OCI-M2 (cell line): ENCODE results near the gene UPK1A.

Source experiments
- DNase-seq: peaks from one replicate; lab custom pipeline; 2025; ENCODE audit not compliant: unreplicated experiment; lab: John Stamatoyannopoulos, UW

UPK1A gene

DNA sequence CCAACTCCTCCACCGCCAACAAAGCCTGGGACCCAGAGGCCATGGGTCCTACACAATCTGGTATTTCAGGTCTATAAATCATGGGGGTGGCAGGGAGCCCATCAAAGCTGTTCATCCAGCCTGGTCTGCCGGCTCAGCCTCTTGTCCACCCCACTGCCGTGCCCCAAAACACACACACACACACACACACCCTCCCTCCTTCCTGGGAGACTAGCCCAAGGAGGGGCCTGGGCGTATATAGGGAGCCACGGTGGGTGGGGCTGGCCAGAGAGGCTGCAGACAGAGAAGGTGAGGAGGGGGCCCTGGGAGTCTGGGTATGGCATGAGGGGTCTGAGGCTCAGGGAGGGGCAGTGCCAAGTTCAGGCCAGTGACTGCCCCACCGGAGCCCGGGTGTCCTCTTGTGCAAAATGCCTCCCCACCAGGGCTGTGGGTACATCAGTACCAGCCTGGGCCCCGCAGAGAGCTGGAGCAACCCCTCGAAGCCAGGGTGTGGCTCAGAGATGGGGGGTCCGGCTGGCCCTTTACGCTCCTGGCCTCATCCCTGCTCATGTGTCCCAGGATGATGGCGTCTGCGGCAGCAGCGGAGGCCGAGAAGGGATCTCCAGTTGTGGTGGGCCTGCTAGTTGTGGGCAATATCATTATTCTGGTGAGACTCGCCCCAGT lies at the start of gene UPK1A:
Gene UPK1A (plus strand): TSS at position 267 of the 663 bp plus-strand sequence. CDS start 296 bp downstream, at position 563.
- DNase-seq: no peak

DNA sequence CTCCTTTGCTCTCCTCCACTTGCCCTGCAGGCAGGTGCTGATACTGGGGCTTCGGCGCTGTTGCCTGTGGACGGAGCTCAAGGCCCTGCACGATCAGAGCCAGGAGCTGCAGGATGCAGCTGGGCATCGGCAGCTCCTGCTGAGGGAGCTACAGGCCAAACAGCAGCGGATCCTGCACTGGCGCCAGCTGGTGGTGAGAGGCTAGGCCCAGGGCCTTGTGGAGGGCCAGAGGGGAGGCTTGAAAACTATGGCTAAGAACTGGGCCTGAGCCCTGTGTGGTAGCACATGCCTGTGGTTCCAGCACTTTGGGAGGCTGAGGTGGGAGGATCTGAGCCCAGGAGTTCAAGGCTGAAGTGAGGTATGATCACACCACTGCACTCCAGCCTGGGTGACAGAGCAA lies 47.5 kb upstream of the UPK1A start:
- no peak for DNase-seq

DNA sequence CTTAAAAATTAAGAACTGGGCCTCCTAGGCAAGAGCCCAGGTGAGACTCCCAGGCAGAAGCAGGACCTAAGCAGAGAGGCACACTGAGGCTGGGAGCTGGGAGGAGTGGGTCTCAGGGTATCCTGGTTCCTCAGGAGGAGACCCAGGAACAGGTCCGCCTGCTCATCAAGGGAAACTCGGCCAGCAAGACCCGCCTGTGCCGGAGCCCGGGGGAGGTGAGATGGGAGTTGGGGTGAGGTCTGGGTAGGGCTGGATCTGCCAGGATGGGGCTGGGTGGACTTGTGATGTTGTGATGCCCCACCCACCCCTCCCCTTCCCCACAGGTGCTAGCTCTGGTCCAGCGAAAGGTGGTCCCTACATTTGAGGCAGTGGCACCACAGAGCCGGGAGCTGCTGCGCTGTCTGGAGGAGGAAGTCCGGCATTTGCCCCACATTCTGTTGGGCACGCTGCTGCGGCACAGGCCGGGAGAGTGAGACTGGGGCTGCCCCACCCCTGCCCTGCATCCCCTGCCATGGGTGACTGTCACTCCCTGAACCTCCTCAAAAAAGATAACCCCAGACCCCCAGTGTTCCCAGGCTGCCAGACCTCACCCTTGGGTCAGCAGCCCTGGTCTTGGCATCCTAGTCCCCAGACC lies 46.9 kb upstream of the UPK1A start:
- DNase-seq: no peak

DNA sequence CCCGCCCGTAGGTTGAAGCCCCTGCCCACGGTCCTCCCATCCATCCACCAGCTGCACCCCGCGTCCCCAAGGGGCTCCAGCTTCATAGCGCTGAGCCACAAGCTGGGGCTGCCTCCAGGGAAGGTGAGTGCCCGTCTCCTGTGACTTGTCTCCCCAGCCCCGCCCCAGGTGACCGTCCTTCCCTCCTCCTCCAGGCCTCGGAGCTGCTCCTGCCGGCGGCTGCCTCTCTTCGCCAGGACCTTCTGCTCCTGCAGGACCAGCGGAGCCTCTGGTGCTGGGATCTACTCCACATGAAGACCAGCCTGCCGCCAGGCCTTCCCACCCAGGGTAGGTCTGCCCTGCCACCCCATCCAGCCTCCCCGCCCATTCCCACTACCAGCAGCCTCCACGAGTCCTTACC lies 46.3 kb upstream of the UPK1A start:
- no peak for DNase-seq

DNA sequence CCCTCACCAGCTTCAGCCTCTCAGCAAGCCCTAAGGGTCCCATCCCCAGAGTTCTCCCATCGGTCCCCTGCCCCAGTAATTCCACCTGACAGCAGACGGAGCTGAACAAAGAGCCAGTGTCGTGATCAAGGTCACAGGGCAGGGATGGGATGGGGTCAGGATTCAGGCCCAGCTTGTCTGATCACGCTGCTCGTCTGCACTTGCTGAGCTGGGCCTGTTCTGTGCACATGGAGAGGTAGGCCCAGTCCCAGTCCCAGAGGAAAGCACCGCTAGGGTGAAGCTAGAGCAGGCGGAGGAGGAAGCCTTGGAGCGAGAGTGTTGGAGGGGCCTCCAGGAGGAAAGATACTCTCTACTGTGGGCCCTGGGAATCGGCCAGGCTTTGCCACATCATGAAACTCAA lies 44.6 kb upstream of the UPK1A start:
- no peak for DNase-seq

DNA sequence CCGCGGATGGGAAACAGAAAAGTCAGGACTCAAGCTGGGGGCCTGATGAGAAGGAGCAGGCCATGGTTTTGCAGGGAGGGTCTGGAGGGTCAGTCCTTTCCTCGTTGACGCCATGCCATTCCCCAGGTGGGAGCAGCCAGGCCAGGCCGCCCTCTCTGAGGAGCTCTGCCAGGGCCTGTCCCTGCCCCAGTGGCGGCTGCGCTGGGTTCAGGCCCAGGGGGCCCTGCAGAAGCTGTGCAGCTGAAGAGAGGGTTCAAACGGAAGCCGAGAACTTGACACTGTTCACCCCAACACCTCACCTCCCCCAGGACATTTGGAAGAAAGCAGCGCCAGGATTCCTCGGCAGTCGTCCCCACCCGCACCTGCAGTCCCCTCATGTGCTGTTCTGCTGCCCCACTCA lies 43.6 kb upstream of the UPK1A start:
- DNase-seq: no peak

DNA sequence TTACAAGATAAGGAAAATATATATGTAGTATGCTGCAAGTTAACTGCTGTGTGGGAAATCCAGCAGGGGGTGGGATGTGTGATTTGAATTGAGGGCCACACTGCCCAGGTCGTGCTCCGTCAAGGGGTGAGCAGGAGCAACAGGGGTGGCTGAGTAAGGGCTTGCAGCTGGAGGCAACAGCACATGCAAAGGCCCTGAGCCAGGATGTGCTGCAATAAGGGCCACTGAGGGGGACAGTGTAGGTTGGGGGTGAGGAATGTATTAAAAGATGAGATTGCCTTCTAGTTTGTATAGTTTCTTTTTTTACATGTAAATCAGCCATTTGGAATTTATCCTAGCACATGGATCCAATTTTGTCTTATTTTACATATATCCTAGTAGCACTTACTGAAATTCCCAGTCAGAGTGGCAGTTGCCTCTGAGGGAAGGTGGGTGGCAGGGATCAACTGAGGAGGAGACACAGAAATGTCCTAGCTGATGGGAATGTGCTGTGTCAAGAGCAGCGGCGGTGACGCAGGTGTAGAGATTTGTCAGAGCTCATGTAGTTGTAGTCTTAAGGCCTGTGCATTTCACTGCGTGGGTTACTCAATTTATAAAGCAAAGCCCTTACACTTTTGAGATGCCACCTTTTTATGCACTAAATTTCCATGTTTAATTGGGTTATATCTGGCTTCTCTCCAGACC lies 42.8 kb upstream of the UPK1A start:
- DNase-seq: no peak

DNA sequence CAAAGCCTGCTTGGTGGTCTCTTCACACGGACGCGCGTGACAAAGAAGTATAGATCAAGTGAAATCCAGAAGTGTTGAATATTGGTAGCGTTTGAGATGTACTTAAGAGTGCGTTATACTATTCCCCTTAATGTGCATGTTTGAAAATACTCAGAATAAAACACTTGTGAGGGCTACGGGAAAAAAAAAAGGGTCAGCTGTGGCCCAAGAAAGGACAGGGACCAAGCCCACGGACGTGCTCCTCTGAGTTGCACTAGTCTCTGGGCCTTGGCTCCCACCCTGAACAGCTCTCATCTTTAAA lies 38.1 kb upstream of the UPK1A start:
- no peak for DNase-seq

DNA sequence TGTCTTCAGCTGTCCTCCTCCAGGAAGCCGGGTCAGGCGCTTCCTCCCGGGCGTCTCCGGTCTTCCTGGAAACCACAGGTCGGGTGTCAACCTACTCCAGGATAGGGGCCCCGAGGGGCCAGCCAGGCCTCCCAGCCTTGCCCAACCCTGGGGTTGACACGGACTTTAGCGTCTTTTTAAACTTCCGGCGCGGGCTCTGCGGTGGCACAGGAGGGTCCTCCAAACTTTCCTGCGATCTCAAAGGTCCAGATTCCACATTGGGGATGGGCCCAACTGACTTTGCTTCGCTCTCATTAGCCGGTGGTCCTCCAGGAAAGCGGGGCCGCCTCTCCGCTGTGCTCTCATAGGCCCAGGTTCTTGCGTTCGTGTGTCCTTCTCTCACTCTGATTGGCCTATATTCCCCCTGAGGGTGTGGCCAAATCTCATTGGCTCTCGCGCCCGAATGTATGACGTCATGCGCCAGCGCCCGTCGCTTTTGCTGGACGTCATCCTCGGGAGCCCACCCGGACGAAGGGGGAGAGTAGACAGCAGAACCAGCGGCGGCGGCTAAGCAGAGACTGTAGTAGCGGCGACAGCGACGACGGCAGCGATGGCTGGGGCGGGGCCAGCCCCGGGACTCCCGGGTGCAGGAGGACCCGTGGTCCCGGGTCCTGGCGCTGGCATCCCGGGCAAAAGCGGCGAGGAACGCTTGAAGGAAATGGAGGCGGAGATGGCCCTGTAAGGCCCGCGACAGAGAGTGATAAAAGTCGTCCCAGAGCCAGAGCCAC lies 37.6 kb upstream of the UPK1A start, which contains the start of gene RBM42:
Gene RBM42 (plus strand): TSS at position 472 of the 767 bp plus-strand sequence. CDS start 118 bp downstream, at position 590.
- peak; percentile 99 for DNase-seq

DNA sequence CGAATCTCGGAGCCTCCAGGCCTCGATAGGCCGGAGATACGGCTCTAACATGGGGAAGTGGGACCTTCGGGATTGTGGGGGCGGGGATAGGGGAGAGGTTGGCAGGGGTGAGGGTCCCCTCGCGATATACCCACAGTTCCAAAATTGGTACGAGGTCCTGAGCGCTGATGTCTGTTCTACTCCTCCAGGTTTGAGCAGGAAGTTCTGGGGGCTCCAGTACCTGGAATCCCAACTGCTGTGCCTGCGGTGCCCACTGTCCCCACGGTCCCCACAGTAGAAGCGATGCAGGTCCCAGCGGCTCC lies 37.0 kb upstream of the UPK1A start:
- DNase-seq: no peak

DNA sequence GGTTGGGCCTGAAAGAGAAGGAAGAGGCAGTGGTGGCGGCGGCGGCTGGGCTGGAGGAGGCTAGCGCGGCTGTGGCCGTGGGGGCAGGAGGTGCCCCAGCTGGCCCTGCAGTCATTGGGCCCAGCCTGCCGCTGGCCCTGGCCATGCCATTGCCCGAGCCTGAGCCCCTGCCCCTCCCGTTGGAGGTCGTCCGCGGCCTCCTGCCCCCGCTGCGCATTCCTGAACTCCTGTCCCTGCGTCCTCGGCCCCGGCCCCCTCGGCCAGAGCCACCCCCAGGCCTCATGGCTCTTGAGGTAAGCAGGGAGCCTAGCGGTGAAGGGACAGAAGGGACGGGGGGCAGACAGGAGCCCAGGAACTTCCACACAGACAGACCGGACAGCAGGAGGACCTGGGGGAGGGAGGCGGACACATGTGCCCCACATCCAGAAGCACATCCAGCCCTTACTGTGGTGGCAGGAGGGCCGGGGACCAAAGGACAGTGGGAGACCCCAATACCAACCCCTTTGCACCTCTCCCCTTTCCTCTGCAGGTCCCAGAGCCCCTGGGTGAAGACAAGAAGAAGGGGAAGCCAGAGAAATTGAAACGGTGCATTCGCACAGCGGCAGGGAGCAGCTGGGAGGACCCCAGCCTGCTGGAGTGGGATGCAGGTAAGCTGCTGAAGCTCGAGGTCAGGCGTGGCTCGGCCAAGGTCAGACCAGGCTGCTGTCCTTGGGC lies 32.4 kb upstream of the UPK1A start:
- no peak for DNase-seq

DNA sequence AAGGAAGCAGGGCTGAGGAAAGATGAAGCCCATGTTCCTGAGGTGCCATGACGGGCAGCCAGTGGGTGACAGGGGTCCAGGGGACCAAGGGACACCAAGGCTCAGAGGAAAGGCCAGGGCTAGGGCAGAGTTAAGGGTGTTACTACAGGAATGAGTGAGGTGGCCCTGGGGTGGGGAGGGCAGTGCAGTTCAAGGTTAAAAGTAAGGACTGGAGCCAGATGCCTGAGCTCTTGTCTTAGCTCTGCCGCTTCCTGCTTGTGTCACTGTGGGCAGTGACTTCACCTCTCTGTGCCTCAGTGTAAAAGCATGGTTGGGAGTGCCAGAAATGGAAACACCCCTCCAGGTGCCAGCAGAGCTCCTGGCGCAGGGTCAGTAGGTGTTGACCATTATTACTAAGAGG lies 29.7 kb upstream of the UPK1A start:
- DNase-seq: no peak

DNA sequence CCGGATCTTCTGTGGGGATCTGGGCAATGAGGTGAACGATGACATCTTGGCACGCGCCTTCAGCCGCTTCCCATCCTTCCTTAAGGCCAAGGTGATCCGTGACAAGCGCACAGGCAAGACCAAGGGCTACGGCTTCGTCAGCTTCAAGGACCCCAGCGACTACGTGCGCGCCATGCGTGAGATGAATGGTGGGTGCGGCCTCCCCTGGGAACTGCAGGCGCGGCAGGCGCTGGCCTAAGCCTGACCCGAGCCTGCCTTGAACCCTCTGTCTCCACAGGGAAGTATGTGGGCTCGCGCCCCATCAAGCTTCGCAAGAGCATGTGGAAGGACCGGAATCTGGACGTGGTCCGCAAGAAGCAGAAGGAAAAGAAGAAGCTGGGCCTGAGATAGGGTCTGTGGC lies 29.2 kb upstream of the UPK1A start:
- DNase-seq: no peak

DNA sequence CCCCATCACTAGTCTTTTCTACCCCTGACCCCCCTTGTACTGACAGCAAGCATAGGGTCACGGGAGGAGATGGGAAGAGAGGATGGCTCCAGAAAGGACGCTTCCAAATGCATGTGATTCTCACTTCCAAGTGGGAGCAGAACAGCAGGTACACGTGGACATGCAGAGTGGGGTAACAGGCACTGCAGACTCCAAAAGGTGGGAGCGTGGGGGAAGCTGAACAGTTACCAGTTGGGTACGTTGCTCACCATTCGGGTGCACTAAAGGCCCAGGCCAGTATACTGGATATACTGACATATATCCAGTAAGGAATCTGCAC lies 27.0 kb upstream of the UPK1A start:
- DNase-seq: no peak

DNA sequence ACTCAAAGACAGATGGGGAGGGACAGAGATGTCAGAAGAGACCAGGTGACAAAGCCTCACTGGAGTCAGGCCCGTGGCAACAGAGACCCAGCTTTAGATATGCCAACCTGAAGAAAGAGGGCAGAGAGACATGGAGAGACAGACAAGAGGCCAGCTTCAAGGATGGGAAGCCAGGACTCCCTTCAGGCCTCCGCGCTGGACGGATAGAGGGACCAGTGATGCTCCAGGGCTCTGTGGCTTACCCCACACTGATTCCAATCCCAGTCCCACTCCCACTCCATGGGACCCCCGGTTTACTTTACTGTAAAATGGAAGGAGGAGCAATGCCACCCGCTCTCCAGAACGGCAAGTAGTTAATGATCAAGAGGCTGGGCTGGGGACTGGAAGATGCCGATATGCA lies 26.5 kb upstream of the UPK1A start:
- DNase-seq: no peak

DNA sequence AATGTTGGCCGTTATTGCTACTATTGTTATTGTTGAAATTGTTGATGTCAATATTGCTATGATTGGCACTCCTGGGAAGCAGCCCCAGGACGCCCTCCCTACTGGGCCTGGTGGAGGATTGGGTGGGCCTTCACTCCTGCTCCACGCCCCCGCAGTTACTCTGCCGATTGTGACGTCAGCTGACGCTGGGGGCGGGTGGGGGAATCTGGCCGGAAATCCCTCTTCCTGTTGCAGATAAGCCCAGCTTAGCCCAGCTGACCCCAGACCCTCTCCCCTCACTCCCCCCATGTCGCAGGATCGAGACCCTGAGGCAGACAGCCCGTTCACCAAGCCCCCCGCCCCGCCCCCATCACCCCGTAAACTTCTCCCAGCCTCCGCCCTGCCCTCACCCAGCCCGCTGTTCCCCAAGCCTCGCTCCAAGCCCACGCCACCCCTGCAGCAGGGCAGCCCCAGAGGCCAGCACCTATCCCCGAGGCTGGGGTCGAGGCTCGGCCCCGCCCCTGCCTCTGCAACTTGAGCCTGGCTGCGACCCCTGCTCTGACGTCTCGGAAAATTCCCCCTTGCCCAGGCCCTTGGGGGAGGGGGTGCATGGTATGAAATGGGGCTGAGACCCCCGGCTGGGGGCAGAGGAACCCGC lies 24.7 kb upstream of the UPK1A start, which contains the start of gene ETV2:
Gene ETV2 (plus strand): TSS at position 231 of the 637 bp plus-strand sequence. CDS start 716 bp downstream, outside the sequence.
- DNase-seq: peak; percentile 99

DNA sequence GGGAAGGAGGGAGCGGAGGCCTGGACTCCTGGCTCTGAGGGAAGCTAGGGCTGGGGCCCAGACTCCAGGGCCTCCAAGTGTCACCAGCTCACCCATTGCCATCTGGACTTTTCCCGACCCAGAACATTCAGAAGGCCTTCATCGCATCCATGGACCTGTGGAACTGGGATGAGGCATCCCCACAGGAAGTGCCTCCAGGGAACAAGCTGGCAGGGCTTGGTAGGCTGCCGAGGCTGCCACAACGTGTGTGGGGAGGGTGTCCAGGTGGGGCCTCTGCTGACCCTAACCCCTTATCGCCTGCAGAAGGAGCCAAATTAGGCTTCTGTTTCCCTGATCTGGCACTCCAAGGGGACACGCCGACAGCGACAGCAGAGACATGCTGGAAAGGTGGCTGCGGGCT lies 24.0 kb upstream of the UPK1A start:
- DNase-seq: peak; percentile 93

DNA sequence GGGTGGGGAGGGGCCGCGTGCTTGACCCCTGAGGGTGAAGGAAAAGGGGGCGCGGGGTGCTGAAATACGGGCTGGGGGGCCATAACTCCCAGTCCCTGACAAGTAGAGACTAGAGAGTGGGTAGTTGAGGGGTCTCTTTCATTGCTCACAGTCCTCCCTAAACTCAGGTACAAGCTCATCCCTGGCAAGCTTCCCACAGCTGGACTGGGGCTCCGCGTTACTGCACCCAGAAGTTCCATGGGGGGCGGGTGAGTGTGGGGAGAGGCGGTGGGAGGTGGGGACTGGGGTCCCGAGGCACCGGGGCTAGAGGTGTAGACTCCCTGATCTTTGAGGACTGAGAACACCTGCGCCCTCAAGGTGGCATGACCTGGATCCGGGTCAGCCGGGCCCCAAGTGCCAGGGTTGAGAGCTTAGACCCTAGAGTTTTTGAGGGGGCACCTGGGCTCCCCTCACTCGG lies 23.5 kb upstream of the UPK1A start:
- no peak for DNase-seq

DNA sequence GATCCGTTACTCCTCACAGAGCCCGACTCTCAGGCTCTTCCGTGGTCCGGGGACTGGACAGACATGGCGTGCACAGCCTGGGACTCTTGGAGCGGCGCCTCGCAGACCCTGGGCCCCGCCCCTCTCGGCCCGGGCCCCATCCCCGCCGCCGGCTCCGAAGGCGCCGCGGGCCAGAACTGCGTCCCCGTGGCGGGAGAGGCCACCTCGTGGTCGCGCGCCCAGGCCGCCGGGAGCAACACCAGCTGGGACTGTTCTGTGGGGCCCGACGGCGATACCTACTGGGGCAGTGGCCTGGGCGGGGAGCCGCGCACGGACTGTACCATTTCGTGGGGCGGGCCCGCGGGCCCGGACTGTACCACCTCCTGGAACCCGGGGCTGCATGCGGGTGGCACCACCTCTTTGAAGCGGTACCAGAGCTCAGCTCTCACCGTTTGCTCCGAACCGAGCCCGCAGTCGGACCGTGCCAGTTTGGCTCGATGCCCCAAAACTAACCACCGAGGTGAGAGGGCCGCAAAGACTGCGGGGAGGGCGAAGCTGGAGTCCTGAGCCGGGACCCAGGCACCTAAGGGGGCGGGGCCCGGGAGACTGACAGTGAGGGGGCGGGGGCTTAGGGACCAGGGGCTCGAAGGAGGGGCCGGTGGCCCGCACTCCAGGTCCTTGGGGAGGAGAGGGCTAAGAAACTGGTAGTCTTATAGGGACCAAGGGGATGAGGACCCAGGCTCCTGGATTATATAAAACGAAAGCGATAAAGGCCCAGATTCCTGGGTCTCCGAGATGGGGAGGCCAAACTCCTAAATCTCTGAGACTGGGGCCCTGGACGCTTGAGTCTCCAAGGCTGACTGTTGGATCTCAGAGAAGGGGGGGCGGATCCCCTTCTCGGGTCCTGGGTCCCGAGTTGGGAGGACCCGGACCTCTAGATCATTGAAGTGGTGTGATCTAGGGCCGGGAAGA lies 22.8 kb upstream of the UPK1A start:
- peak; percentile 99 for DNase-seq
